ENCODE results near the gene C1QTNF12.

- TF ChIP-seq CTCF (IDR thresholded peaks at IDR 0.05), result no peak
- TF ChIP-seq POLR2A (IDR thresholded peaks at IDR 0.05), result no peak
These were observed 44.6 kb upstream of the C1QTNF12 start for GRCh38 chr1:1291023-1291528.

All from esophagus squamous epithelium (tissue), 4 donors.